AG10803 (cell line): ENCODE measurements around the gene DOCK3.

Experiments
- DNase-seq: peaks from one replicate; pipeline ENCODE4 v3.0.0; 2010; ENCODE audit warnings: low read depth
- H3K4me3 ChIP-seq: 2 replicates; pipeline ENCODE4 v1.5.1; 2011; ENCODE audit warnings: mild to moderate bottlenecking, low read length, control low read depth
- TF ChIP-seq, protein P1 (sequence below): conservative IDR thresholded peaks from 2 replicates; pipeline ENCODE4 v1.5.1; 2011; ENCODE audit warnings: mild to moderate bottlenecking, low read length, control low read depth, inconsistent platforms

The DOCK3 gene

DNA sequence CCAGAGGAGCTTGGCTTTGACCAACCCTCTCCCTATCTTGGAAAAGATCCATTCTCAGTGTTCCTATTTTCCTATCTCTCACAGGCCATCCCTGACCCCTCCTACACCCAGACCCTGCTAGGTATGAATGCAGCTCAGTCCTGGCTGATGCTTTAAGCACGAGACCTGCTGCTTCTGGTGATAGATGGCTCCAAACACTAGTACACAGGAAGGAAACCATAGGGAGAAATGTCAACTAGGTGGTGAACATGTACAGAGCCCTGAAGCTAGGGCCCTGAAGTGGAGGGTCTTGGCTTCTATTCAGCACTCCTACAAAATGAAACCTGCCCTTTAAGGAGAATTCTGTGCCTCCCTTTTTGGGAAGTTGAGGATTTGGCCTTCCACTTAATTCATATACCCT is 662.9 kb downstream of the DOCK3 start:
- no peak overlapping the region for H3K4me3 ChIP-seq
- TF ChIP-seq, protein P1, sequence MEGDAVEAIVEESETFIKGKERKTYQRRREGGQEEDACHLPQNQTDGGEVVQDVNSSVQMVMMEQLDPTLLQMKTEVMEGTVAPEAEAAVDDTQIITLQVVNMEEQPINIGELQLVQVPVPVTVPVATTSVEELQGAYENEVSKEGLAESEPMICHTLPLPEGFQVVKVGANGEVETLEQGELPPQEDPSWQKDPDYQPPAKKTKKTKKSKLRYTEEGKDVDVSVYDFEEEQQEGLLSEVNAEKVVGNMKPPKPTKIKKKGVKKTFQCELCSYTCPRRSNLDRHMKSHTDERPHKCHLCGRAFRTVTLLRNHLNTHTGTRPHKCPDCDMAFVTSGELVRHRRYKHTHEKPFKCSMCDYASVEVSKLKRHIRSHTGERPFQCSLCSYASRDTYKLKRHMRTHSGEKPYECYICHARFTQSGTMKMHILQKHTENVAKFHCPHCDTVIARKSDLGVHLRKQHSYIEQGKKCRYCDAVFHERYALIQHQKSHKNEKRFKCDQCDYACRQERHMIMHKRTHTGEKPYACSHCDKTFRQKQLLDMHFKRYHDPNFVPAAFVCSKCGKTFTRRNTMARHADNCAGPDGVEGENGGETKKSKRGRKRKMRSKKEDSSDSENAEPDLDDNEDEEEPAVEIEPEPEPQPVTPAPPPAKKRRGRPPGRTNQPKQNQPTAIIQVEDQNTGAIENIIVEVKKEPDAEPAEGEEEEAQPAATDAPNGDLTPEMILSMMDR = no peak
- DNase-seq = no peak

- TF ChIP-seq, protein P1 = no peak
- no peak for DNase-seq
- no peak overlapping the region for H3K4me3 ChIP-seq
These were observed 663.9 kb downstream of the DOCK3 start for GRCh38 chr3:51338632-51339031.

DNA sequence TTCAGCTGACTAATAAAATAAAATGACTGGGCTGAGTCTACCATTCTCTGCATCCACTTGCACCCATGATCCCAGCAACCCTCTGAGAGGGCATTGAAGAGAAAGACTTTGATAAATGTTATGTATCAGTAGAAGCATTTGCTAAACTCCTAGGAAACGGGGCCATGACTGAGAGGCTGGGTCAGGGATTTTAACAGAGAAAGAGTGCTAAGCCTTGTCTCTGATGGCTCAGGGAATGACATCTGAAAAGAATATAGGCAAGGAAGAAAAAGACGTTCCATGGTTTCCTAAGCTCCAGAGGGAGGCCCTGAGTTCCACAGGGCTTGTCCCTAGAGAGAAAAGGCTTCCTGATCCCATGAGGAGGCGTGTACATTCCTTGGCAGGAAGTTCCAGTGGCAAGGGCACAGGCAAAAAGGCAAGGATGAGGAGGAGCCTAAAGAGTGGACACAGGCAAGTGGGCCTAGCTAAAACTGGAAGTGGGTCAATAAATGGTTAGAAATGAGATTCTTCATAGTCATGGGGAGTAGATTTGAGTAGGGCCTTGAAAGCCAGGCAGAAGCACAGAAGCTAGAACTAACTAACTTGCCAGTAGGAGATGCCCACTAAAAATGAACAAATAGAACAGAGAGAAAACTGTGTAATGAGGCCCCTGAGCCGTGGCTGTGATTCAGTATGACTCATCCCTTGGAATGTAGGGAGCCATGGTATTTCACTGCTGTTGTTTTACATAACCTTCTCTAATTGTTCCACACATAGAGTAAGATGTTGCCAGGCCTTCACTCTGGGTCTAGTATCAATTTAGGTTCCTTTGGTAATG is 665.5 kb downstream of the DOCK3 start:
- peak; percentile 95 for DNase-seq
- TF ChIP-seq, protein P1 = no peak
- no peak overlapping the region for H3K4me3 ChIP-seq

DNA sequence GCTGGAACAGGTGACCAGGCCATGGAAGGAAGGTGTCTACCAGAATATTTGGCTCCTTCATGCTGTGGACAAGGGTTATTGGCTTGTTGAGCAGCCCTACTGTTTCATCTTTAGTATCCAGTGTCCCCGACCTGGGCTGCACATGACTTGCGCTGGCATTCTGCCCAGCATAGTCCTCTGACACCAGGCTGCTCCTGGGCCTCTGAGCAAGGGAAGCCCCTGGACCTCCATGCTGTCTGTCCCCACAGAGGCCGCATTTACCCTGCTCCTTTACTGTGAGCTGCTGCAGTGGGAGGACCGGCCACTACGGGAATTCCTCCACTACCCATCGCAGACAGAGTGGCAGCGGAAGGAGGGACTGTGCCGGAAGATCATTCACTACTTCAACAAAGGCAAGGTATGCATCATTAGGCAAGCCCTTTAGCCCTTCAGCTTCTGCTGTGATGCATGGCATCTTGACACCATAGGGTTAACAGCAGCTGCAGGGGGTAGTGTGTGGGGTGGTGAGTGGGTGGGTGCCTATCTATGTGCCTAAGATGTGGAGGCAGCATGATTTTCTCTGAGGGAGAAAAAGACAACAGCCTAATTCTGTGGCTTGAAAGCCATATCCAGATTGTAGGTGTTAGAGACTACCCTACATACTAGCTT is 666.4 kb downstream of the DOCK3 start:
- TF ChIP-seq, protein P1 = no peak
- no peak for DNase-seq
- H3K4me3 ChIP-seq = no peak overlapping the region

DNA sequence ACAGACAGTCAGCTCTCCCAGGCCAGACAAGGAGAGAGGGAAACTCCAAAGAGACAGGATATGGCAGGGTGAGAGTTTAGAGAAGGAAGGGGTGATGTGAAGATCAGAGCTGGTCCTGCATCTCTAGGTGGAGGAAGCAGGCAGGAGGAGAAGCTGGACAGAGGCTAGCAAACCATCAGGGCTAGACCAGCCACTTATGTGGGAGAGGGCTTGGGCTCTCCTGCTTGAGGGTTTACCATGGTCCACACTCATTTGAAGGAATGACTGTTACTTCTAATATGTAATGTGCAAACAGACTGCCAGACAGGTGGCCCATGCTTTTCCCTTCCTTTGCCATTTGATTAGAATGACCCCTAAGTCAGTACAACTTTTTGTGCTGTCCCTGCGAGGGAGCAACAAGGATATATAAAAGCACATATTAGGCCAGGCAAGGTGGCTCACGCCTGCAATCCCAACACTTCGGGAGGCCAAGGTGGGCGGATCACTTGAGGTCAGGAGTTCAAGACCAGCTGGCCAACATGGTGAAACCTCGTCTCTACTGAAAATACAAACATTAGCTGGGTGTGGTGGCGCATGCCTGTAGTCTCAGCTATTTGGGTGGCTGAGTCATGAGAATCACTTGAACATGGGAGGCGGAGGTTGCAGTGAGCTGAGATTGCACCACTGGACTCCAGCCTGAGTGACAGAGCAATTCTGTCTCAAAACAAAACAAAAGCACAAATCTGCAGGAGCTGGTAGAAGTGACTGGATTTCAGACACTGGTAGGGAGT is 669.4 kb downstream of the DOCK3 start:
- TF ChIP-seq, protein P1 = no peak
- peak; percentile 83 for DNase-seq
- no peak overlapping the region for H3K4me3 ChIP-seq

DNA sequence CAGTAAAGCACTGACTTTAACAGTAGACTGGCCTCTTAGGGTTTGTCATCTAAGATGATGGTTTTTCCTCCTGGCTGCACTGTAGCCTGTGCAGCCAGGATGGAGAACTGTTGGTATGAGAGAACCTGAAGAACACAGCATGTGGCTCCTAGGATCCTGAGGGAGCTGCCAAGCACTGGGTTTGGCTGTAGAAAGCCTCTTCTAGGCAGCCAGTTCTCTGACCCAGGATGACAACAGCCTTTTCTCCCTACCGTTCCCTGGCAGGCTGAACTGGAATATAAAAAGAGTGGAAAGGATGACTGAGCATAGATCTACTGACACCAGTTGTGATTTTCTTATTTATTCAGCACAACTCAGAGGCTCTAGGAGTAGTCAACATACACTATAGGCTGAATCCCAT is 676.0 kb downstream of the DOCK3 start:
- no peak for DNase-seq
- TF ChIP-seq, protein P1 = no peak
- no peak overlapping the region for H3K4me3 ChIP-seq
